Stimulated activated CD4-positive, alpha-beta T cell treated with anti-CD3 and anti-CD28 coated beads, Interleukin-15, amount 100 ng/mL, for 1 hour (primary cell): ENCODE results near the gene TSPAN17.

Experiments used
- DNase-seq, 2 donors: peaks; one replicate each; pipeline ENCODE4 v3.0.0-alpha.2; 2020; ENCODE audit warnings: low read depth in 1 of 2, low spot score in 1 of 2

Gene TSPAN17

DNA sequence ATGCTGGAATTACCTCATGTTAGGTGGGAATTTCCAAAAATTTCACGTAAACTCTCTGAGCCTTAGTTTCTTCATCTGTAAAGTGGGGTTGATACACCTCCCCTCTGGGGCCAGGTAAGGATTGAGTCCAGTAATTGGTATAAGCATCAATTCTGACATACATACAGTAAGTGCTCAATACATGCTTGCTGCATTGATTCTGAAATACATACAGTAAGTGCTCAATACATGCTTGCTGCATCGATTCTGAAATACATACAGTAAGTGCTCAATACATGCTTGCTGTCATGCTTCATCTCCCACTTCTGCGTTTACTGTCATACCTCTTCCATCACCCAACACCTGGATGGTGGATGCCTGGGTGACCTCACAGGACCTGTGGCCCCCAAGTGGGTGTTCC lies 57.1 kb downstream of the TSPAN17 start:
- no peak for DNase-seq

DNA sequence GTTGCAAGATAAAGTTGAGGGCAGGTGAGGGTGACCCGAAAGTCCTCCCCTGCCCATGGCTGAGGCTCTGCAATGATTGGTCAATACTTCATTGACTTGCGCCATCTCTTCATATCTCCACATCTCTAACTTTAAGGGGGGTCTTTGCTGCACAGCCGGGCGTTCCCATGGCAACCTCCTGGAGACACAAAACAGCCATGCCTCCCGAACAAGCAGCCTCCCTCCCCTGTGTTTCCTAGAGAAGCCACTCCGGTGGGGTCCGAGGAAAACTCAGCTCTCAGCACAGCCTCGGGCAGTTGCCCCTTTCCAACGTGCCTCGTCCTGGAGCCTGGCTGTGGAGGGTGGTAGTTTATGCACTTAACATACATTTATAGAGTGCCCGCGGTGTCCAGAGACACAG lies 57.5 kb downstream of the TSPAN17 start:
- no peak for DNase-seq
